Measurements from ENCODE around the gene HIVEP3. TPM values are rescaled to one million over a fixed set of nuclear protein-coding genes. Genes with fewer than 3 reads are reported as not detected.

The HIVEP3 gene
- total RNA-seq, 1 experiment from 2014 or later = 1.4 TPM

DNA sequence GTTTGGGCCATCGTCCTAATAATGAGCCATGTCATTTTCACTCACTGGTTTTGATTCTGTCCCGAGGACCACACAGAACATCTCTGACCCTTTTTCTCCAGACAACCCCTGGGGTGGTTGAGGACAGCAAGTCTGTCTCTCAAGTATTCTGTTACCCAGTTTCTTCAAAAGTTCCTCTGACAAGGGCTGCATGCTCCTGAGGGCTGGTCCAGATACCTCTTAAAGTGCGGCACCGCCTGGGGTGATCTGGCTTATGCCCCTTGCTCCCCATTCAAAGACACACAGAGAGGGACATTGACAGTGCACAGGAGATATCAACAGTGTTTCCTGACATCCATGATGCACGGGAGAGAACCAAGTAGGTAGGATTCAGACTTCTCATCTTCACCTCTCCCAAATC, 301.4 kb downstream of the HIVEP3 start:
- DNase-seq = no peak
- no peaks in the 10 kb centered on the region for H4K20me1 ChIP-seq (ENCODE audit: control insufficient read depth, insufficient read depth, insufficient read length)
- no peak overlapping the region for H3K14ac ChIP-seq (ENCODE audit: insufficient read depth, low read length)
- H3K27me3 ChIP-seq (ENCODE audit: insufficient read depth, low read length) = no peaks in the 10 kb centered on the region
- H3K56ac ChIP-seq (ENCODE audit: insufficient read length, low read depth, low read length) = no peak overlapping the region
- H3K9me3 ChIP-seq (ENCODE audit: control insufficient read depth, low read depth, low read length) = no peaks in the 10 kb centered on the region
- H3K18ac ChIP-seq (ENCODE audit: insufficient read length, low read depth, low read length) = no peak overlapping the region
- no peak overlapping the region for H3K27ac ChIP-seq (ENCODE audit: insufficient read length, low read depth, low read length)
- H3K27ac Mint-ChIP-seq = no peak overlapping the region
- no peak for TF ChIP-seq CTCF (conservative IDR thresholded peaks at IDR 0.05)
- no peak overlapping the region for H2BK20ac ChIP-seq (ENCODE audit: low read depth, low read length, poor library complexity, severe bottlenecking)
- no peak overlapping the region for H2BK5ac ChIP-seq (ENCODE audit: insufficient read length, low read length)
- no peak overlapping the region for H3K4ac ChIP-seq (ENCODE audit: low read depth, low read length)
- H3K36me3 Mint-ChIP-seq (ENCODE audit: insufficient read depth in 1 of 3, low read depth in 3 of 3) = no peaks in the 10 kb centered on the region
- no peak overlapping the region for H2BK15ac ChIP-seq (ENCODE audit: low read depth, low read length)
- peaks cover 4% of the 10 kb centered on the region; the same call in 1 of the 2 replicates for H3K4me1 ChIP-seq (ENCODE audit: insufficient read depth, low read length)
- no peak overlapping the region for H4K8ac ChIP-seq (replicated peaks; ENCODE audit: insufficient read length, low read depth, low read length)
- H2BK12ac ChIP-seq (ENCODE audit: insufficient read length, low read depth, low read length) = no peak overlapping the region
- H2BK120ac ChIP-seq (ENCODE audit: low read depth, low read length, poor library complexity, severe bottlenecking) = no peak overlapping the region
- H3K9me3 Mint-ChIP-seq = no peaks in the 10 kb centered on the region
- no peaks in the 10 kb centered on the region for H3K79me1 ChIP-seq (ENCODE audit: insufficient read depth, low read depth, low read length, poor library complexity, severe bottlenecking)
- H4K91ac ChIP-seq (ENCODE audit: insufficient read length, low read depth, low read length) = no peak overlapping the region
- H3T11ph ChIP-seq (ENCODE audit: low read length) = no peak overlapping the region
- H3K23ac ChIP-seq (ENCODE audit: insufficient read length, low read depth, low read length) = no peak overlapping the region
- H3K79me2 ChIP-seq (ENCODE audit: insufficient read depth, low read length) = no peaks in the 10 kb centered on the region
- no peak overlapping the region for H4K5ac ChIP-seq (ENCODE audit: insufficient read length, low read depth, low read length)
- no peak overlapping the region for H3K4me2 ChIP-seq (ENCODE audit: insufficient read depth, insufficient read length, low read length)
- peaks cover 24 to 29% of the 10 kb centered on the region in 2 experiments for H3K4me1 Mint-ChIP-seq
- H2AK5ac ChIP-seq (ENCODE audit: insufficient read length, low read length) = no peak overlapping the region
- no CpG with 5 or more reads among the region's 5 CpGs for WGBS (ENCODE audit: extremely low coverage, insufficient read length, low lambda C conversion rate)
- no peak overlapping the region for H2AFZ ChIP-seq (ENCODE audit: low read length)
- H3K23me2 ChIP-seq (ENCODE audit: insufficient read length, low read depth, low read length, poor library complexity, severe bottlenecking) = no peaks in the 10 kb centered on the region
- no peak overlapping the region for H3K9ac ChIP-seq (ENCODE audit: extremely low read depth, insufficient read length, low read length)
- no peak overlapping the region for H3K4me3 Mint-ChIP-seq
- no peaks in the 10 kb centered on the region for H3K27me3 Mint-ChIP-seq (ENCODE audit: low read depth)

Data from H9 (cell line).